GM18498 (cell line): ENCODE data around the gene HDAC4.

Source experiments
- ATAC-seq: cut with Tn5 transposase; IDR thresholded peaks from one replicate; pipeline ENCODE4 v1.9.1; 2021; ENCODE audit warnings: mild to moderate bottlenecking, moderate library complexity; ENCODE audit not compliant: unreplicated experiment

The HDAC4 gene

DNA sequence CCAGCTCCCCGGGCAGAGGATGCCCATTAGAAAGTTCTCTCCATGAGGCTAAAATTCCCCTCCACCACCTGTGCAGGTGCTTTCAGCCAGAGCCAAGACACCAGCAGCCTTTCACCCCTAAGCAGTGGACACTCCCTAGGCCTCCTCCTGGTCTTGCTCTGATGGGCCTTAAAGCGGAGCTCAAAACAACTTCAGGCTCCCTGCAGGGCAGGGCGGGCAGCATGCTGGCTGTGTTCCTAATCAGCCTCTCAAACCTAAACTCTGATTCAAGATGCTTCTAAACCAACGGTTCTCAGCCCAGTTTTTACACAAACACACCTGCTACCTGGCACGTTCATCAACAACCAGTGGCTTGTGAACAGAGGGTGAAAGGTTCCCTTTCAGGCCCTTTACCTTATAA is 298.6 kb downstream of the HDAC4 start:
- ATAC-seq: no peak

DNA sequence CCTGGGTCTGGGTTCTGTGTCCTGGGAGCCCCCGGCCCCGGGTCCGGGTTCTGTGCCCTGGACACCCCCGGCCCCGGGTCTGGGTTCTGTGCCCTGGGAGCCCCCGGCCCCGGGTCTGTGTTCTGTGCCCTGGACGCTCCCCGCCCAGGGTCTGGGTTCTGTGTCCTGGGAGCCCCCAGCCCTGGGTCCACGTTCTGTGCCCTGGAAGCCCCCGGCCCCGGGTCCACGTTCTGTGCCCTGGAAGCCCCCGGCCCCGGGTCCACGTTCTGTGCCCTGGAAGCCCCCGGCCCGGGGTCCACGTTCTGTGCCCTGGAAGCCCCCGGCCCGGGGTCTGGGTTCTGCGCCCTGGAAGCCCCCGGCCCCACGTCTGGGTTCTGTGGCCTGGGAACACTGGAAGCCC is 299.0 kb downstream of the HDAC4 start:
- no peak for ATAC-seq

DNA sequence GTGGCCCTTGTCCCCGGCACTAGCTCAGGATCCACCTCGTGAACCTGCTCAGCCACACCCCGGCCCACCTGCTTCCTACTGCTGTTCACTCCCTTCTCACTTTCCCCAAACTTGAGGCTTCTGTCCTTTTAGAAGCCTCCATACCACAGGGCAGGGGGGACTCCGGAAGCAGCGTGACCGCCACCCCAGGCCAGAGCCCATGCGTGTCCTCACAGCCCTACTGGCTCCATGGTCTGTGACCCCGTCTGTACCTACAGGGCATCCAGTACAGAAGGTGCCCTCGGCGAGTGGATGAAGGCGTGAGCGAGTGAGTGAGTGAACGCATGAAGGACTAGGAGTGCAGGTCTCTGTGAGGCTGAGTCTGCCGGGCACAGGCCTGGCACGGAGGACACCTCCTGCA is 299.7 kb downstream of the HDAC4 start:
- no peak for ATAC-seq

DNA sequence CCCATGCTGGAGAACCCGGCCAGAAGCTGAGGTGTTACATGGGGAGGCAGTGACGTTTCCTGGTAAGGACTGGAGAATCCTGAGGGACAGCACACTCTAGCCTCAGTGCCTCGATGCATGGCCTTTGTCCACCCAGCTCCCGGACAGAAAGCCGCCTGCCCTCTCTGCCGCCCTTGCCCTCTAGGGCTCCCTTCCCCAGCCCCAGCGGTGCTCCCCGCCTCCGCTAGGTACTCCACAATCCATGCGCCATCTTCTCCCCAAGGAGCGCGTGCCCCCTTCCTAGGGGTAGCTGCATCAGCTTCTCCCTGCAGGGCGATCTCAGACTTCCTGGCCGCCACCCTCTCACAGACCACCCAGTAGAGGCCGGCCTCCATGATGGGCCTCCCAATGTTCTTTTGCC is 301.3 kb downstream of the HDAC4 start:
- no peak for ATAC-seq

DNA sequence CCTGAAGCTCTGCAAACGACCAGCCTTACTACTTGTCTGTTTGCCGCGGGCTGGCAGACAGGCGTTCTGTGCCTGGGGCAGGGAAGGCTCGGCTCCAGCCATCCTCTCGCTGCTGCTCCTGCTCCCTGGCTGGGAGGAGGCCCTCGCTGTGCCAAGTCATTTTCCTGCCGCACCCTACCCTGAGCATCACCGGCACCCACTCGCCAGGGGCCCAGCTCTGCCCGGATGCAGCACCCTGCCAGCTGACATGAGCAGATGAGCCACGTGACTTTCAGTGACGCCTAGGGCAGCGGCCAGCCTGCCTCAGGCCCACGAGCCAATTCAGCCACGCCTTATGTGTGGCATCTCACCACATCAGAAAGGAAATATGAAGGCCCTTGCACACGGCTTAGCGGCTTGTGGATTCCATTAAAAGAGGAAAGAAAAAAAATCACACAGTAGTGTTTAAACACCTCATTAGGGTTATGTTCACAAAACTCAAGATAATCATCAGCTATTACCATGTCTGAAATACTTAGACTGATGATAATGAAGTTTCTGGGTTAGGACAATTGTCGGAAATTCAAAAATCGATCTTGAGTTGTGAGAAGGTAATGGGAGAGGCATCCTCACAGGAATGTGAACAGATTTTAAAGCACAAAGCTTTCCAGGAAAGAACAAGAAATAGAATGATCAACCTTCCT is 302.4 kb downstream of the HDAC4 start:
- no peak for ATAC-seq

DNA sequence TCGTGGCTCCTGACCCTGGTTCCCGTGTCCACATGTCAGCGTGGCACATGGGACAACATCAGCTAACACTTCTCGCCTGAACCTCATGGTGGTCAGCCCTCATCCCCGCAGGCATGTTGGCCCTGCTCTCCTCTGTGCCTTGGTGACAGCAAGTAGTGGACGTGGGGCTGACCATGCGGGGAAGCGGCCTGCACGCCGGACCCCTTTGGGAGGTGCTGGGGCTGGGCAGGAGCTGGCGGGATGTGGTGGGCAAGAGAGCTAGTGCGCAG is 303.5 kb downstream of the HDAC4 start:
- ATAC-seq: no peak

DNA sequence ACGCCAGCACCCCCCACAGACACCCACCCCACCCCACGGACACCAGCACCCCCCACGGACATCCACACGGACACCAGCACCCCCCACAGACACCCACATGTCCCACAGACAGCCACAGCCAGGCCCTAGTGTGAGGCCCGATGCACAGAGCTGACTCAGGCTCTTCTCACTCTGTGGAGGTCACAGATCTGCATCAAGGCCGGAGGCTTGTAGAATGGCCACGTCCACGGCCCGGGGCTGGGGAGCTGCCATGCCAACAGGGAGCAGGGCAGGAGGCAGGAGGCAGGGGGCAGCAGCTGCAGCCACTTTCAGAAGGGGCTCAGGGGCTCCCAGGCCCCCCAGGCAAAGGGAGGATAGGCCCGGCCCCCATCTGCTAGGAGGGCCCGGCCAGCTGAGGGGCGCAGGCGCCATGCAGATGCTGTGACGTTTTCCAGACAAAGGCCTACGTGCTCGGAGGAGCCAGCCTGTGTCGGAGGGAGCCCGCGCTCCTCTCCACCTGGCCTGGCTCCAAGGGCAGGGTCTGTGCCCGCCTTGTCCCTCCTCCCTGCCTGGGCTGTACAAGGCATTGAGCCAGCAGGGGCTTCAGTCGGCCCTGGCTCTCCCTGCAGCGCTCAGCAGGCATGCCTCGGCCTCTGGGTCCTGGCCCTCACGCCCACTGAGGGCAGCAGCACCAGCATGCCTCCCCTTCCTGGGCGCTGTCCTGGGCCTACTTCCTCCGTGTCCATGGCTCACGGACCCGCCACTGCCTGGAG is 304.0 kb downstream of the HDAC4 start:
- ATAC-seq: no peak

DNA sequence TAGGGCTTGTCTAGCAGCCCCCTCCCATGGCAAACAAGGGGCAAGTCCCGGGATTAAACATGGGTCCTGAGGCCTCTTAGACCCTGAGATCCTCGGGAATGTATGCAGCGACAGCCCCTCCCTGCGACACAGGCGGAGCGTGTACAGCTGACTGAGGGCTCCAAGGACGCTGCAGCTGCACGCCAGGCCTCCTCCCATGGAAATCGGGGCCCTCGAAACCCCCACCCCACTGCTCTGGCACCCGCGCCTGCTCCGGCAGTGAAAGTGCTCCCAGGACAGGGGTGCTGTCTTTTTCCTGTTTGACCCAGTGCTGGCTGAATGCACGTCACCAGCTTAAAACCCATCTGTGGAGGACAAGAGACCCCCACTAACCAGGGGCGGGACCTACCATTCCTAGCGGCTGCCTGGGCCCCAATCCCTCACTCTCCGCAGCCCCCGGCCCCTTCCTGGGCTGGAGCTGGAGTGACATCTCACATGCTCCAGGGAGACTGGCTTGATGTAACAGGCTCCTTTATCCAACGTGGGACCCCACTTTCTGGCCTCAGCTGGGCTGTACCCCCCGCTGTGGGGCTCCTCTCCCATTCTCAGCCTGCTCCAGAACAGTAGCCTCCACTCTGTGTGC is 305.2 kb downstream of the HDAC4 start:
- ATAC-seq: no peak

DNA sequence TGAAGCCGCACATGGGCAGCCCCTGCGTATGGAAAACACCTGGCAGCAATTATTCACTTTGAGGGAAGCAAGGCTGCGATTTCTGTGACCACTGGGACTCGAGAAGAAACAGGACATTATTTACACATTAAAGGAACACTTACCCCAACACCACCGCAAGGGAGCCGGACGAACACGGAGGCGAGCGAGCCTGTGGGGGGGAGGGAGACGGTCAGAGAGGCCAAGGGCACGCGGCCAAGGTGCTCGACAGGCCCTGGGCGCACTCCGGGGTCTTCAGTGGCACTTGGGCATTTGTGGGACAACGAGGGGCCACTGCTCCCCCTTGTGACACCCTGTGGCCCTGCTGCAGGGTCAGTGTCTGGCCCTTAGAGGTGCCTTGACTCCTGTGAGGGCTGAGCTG is 306.0 kb downstream of the HDAC4 start:
- ATAC-seq: no peak

DNA sequence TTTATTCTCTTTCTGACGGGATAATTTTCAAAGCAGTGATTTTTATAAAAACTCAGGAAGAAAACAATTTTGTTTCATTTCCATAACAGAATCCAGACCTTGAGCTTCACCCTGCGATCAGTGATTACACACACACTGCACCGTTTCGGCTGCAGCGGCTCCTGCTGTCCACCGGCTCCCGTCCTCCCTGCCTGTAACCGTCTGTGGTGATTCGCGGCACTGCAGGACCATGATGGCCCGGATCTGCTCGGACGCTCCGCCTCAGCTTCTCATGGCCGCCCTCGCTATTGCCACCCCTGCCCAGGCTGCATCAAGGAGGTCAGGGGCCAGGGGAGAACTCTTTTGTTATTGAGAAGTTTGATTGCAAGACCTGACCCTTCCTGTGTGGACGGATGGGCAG is 306.9 kb downstream of the HDAC4 start:
- no peak for ATAC-seq

DNA sequence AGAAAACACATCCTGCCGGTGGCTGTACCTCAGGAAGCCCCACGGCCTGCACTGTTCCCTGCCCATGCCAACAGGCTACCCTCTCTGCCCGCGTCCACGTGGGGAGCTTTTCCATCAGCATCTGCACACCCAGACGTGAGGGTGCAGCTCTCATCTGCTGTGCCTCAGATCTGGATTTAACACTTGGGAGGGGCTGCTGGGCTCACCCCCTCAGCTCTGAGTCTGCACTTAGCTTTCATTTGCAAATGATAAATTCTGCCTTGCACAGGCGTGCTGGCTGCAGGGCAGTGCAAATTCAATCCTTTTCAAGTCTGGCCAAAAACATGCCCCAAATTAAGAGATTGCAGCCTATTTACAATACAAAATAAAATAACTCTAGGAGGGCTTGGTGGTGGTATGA is 307.3 kb downstream of the HDAC4 start:
- no peak for ATAC-seq

DNA sequence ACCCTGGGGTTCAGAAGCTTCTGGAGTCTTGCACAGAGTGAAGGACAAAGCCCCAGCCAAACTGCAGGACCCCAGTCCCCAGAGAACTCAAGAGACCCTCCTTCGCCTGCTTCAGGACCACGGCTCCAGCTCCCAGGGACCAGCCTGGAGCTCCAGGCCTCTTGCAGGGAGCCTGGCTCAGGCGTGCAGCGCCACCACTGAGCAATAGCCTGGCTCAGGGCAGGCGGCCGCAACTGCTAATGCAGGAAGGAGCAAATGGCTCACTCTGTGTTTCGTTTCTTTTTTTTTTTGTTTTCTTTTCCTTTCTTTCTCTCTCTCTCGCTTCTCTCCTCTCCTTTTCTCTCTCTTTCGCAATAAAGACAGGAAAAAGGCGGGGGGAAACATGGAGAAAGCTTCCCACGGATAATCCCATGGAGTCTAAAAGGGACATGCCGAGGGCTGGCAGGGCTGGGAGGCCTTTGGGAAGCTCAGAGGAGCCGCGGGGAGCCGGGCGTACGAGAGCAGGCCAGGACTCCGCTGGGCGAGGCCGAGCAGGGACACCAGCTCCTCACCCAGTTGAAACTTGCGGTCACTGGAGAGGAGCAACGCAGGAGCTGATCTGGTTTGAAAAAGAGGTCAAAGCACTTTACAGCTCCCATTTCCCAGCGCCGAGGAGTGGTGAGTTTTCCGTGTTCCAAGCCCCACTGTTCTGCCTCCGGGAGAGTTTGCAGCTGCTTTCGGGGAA is 308.1 kb downstream of the HDAC4 start:
- no peak for ATAC-seq

DNA sequence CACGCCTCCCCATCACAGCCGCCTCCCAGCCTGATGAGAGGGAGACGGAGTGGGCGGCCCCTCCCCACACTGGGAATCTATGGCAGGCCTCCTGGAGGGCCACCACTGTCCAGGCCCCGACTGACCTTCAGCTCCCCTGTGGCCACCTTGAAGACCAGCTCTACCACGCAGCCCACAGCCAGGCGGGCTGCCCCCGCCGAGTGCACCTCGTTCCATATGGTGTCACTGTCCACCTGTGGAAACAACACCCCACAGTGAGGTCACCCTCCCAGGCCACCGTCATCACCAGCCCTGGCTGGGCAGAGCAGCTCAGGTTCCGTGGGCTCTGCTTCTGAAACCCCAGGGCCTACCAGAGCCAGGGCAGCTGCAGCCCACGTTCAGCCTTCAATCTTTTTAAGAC is 310.9 kb downstream of the HDAC4 start:
- no peak for ATAC-seq

DNA sequence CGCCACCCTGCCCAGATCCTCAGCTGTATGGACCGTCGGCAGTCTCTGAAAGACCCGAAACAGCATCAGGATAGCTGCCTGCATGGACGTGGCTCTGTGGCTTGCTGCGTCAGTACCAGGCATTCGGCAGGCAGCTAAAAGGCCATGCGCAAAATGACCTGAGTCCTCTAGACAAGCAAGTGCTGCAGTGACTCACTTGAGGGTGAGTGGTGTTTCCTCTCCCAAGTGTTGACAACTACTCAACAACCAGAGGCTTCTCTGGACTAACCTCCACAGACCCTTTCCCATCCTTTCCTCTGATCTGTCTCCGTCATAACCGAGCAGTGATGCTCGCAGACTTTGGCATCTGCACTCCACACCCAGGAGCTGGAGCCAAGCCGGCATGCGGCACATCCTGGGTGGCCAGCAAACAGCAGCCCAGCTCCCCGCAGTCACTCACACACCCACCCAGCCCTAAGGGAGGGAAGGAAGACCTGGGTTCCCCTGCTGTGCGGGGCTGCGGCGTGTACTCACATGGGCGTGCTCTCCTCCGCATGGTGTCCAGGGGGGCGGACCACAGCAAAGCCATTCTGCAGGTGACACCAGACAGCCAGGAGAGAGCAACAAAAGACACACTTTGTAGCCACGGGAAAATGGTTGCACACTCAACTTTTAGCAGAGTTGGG is 313.6 kb downstream of the HDAC4 start:
- no peak for ATAC-seq

DNA sequence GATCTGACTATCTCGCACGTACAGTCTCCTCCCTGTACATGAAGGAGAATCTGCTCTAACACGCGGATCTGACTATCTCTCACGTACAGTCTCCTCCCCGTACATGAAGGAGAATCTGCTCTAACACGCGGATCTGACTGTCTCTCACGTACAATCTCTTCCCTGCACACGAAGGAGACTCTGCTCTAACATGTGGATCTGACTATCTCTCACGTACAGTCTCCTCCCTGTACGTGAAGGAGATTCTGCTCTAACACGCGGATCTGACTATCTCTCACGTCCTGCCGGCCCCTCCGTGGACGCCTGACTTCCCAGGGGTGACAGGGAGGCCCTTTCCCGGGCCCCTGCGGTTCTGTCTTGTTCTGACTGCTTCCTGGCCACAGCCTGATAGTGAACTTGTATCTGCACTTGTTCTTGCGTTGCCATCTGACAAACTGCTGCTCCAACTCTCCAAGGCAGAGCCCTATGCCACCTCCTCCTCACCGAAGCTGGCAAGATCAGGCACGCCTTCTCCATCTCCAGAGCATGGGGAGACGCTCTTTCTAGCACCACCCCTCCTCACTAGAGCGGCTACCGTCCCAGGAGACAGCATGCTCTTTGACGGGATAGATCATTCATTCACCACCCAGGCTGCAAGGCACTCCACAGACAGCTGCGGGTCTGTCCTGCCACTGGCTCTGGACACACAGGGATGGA is 314.3 kb downstream of the HDAC4 start:
- ATAC-seq: no peak

DNA sequence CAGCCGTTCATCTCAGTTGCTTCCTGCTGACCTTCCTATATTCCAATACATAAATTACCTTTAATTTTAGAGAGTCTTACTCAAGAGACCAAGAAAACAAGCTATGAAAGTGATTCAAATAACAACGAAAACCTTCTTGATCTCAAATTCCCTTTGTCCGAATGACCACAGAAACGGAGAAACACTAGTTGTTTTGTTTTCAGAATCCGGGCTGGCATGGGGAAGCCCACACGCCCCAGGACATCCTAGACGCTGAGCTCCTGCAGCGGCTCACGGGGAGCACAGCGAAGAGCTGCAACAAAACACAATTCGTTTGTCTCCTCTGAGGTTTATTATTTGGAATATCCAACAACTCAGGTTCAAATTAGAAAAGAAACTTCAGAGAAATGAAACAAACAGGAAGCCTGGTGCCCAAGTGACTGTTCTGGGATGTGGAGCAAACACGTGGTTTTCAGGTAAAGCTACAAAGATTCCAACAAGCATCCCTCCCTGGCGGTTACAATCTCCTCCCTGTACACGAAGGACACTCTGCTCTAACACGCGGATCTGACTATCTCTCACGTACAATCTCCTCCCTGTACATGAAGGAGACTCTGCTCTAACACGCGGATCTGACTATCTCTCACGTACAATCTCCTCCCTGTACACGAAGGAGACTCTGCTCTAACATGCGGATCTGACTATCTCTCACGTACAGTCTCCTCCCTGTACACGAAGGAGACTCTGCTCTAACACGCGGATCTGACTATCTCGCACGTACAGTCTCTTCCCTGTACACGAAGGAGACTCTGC is 315.4 kb downstream of the HDAC4 start:
- no peak for ATAC-seq

DNA sequence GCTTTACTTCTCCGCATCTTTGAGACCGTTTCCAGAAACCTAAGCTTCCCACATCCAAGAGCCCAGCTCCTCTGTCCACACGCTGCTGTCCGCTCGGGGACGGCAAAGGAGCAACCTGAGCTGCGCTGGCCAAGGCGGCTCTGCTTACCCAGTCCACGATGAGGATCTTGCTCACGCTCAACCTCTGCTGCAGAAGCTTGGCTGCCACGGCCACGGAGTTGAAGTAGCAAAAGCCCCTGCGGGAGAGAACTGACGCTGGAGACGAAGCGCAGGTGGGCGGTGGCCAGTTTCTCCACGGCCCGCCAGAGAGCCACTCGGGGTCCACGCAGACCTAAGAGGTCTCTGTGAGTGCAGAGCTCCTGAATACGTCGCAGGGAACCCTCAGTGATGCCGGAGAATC is 316.8 kb downstream of the HDAC4 start:
- ATAC-seq: no peak

DNA sequence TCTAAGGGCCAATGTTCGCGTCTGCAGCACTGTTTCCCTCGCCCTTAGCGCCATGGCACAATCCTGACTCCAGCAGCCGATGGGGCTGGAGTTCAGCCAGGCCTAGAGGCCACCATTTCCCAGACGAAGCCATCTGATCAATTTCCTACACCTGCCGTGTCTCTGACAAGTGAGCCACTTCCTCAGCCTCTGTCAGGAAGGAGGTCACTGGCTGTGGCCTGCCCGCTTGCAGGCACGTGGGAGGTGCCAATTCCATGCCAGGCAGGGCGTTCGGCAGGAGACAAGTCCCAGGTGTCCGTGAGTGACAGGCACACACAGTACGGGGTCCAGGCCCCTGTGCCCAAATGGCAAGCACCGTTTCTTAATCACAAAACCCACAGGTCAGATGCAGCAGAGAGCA is 318.4 kb downstream of the HDAC4 start:
- no peak for ATAC-seq

DNA sequence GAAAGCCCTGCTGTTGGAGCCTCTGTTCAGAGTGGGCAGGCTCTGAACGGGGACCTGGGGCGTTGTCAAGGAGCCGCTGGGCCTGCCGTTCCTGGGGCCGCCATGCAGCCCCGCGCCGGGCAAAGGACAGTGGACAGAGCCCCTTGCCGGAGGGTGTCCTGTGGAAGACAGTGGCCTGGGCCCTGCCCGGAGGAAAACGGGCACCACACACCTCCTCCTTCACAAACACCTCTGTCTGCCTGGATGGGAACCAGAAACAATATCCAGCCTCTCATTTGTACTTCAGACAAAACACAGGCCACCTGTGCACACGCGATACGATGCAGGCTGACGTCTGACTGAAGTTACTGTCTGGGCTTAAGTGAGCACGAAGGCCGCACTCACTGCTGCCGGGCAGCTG is 319.2 kb downstream of the HDAC4 start:
- no peak for ATAC-seq

DNA sequence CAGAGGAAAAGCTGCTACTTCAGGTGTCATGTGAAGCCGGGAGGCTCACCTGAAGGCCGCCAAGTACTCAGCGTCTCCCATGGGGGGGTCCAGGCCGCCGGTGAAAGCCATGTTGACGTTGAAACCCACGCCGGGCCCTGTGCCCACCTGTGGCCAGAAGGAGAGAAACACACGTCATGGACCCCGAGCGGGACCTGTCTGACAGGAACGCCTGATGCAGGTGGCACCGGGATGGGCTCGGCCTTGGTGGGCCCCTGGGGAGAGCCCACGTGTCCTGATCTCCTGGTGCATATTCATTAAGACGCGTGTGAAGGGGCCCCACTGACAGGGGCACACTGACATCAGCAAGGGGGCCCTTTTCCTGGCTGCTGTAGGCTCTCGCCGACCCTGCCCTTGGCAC is 319.8 kb downstream of the HDAC4 start:
- no peak for ATAC-seq
